Skeletal muscle tissue (tissue), 4 donors: ENCODE data around the gene CPSF6. TPM values are rescaled to one million over a fixed set of nuclear protein-coding genes. Genes with fewer than 3 reads are reported as not detected.

ENCODE experiments used
- H3K27ac ChIP-seq: one replicate; pipeline ENCODE4 v1.7.0; 2013; ENCODE audit warnings: mild to moderate bottlenecking, low read depth, low read length, inconsistent platforms
- H3K27me3 ChIP-seq, 3 donors: one replicate each; pipeline ENCODE4 v1.7.0; 2013; ENCODE audit warnings: low read length in 3 of 3; ENCODE audit not compliant: control insufficient read depth in 3 of 3, insufficient read depth in 3 of 3
- H3K36me3 ChIP-seq, 3 donors: one replicate each; pipeline ENCODE4 v1.7.0; 2013; ENCODE audit warnings: low read length in 3 of 3; ENCODE audit not compliant: control insufficient read depth in 3 of 3, insufficient read depth in 3 of 3
- H3K4me1 ChIP-seq, 3 donors: one replicate each; pipeline ENCODE4 v1.7.0; 2013; ENCODE audit warnings: low read length in 3 of 3, mild to moderate bottlenecking in 3 of 3; ENCODE audit not compliant: control insufficient read depth in 3 of 3, insufficient read depth in 3 of 3
- H3K4me3 ChIP-seq, 3 donors: one replicate each; pipeline ENCODE4 v1.7.0; 2013; ENCODE audit warnings: low read length in 3 of 3
- H3K9ac ChIP-seq, 3 donors: one replicate each; pipeline ENCODE4 v1.7.0; 2013; ENCODE audit warnings: low read length in 3 of 3, mild to moderate bottlenecking in 3 of 3, moderate library complexity in 2 of 3, low read depth in 1 of 3
- H3K9me3 ChIP-seq, 3 donors: one replicate each; pipeline ENCODE4 v1.7.0; 2013; ENCODE audit warnings: low read length in 3 of 3; ENCODE audit not compliant: control insufficient read depth in 3 of 3
- total RNA-seq: library from RNA; depleted of rRNA; stranded (reverse); fragments of >200 nt; gene quantifications from one replicate; pipeline ENCODE4 v1.2.3, GENCODE V29; 2014
- donor health status: Osteomylitis.

CPSF6 gene
- total RNA-seq, 1 donor from 2014 or later: 35.5 TPM

DNA sequence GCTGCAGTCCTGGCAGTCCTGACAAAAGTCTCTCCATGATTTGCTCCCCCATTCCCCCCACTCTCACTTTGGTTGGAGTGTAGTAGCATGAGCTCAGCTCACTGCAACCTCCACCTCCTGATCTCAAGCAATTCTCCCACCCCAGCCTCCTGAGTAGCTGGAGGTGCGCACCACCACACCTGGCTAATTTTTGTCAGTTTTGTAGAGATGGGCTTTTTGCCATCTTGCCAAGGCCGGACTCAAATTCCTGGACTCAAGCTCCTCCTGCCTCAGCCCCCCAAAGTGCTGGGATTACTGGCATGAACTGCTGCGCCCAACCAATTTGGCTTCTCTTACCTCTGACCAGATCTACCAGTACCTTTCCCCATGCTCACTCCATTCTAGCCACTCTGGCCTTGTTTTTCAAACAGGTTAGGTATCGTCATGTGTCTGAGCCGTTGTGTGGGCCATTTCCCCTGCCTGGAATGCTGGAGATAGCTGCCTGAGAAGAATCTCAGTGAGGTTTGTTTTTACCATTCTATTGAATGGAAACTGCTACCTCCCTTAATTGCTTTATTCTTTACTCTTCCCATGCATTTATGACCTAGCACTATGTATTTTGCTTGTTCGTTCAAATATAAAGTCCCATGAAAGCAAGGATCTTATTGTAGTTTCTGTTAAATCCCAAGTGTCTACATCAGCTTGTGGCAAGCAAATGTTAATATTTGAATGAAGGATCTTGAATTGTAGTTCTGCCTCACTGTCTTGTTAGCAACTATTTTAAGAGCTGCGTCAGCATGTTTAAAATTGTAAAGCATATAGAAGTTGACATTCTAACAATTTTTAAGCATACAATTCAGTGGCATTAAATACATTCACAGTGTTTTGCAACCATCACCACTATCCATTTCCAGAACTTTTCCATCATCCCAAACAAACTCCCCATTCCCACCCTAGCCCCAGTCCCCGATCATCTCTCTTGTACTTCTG lies 39.7 kb downstream of the CPSF6 start:
- no peak overlapping the region for H3K27ac ChIP-seq
- peaks cover 4 to 8% (median 5%) of the 10 kb centered on the region in 3 donors for H3K4me1 ChIP-seq
- H3K4me3 ChIP-seq: no peak overlapping the region
- no peaks in the 10 kb centered on the region for H3K36me3 ChIP-seq
- no peak overlapping the region for H3K9ac ChIP-seq
- H3K27me3 ChIP-seq: no peaks in the 10 kb centered on the region
- no peaks in the 10 kb centered on the region for H3K9me3 ChIP-seq

- Histone ChIP-seq H3K9me3 (no peaks in the 10 kb centered on the region), H3K27me3 (peaks cover 0 to 4% (median 0%) of the 10 kb centered on the region in 3 donors), H3K4me1 (peaks cover 4 to 6% (median 5%) of the 10 kb centered on the region in 3 donors), H3K27ac (no peak overlapping the region), H3K4me3 (peak overlapping the region; percentile 2 to 58 (median 38)), H3K9ac (no peak overlapping the region), H3K36me3 (no peaks in the 10 kb centered on the region)
Measured at GRCh38 chr12:69284131-69284530, 44.8 kb downstream of the CPSF6 start.

GRCh38 chr12:69287556-69287955 lies 48.2 kb downstream of the CPSF6 start:
- Histone ChIP-seq H3K4me1 (peaks cover 4 to 6% (median 5%) of the 10 kb centered on the region in 3 donors), H3K9me3 (no peaks in the 10 kb centered on the region), H3K4me3 (no peak overlapping the region), H3K9ac (no peak overlapping the region), H3K36me3 (no peaks in the 10 kb centered on the region), H3K27me3 (peaks cover 0 to 12% (median 0%) of the 10 kb centered on the region in 3 donors), H3K27ac (no peak overlapping the region)

- Histone ChIP-seq H3K9me3 (no peaks in the 10 kb centered on the region), H3K4me1 (no peaks in the 10 kb centered on the region), H3K27ac (no peak overlapping the region), H3K27me3 (peaks cover 0 to 12% (median 0%) of the 10 kb centered on the region in 3 donors), H3K9ac (no peak overlapping the region), H3K36me3 (no peaks in the 10 kb centered on the region), H3K4me3 (no peak overlapping the region)
Measured at GRCh38 chr12:69290545-69291277, 51.3 kb downstream of the CPSF6 start.

DNA sequence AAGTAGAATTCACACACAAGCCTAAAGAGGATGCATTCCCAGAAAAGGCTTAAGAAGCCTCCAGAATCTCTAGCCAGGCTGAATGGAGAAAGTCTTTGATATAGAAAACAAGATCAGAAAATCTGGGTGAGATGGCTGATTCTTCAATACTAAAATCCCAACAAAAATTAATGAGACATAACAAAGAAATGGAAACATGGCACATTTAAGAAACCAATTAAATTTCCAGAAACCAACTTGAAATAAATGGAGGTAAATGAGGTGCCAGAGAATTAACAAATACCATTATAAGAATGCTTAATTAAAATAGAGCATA lies 51.9 kb downstream of the CPSF6 start:
- no peak overlapping the region for H3K27ac ChIP-seq
- H3K27me3 ChIP-seq: peaks cover 0 to 12% (median 0%) of the 10 kb centered on the region in 3 donors
- no peaks in the 10 kb centered on the region for H3K36me3 ChIP-seq
- no peaks in the 10 kb centered on the region for H3K4me1 ChIP-seq
- no peak overlapping the region for H3K4me3 ChIP-seq
- no peak overlapping the region for H3K9ac ChIP-seq
- no peaks in the 10 kb centered on the region for H3K9me3 ChIP-seq

- Histone ChIP-seq H3K27me3 (no peaks in the 10 kb centered on the region), H3K9ac (no peak overlapping the region), H3K4me1 (no peaks in the 10 kb centered on the region), H3K9me3 (no peaks in the 10 kb centered on the region), H3K4me3 (no peak overlapping the region), H3K36me3 (no peaks in the 10 kb centered on the region), H3K27ac (no peak overlapping the region)
Measured at GRCh38 chr12:69298133-69298532, 58.8 kb downstream of the CPSF6 start.

- Histone ChIP-seq H3K4me3 (no peak overlapping the region), H3K36me3 (no peaks in the 10 kb centered on the region), H3K27ac (no peak overlapping the region), H3K9me3 (no peaks in the 10 kb centered on the region), H3K27me3 (no peaks in the 10 kb centered on the region), H3K9ac (no peak overlapping the region), H3K4me1 (no peaks in the 10 kb centered on the region)
Measured at GRCh38 chr12:69298947-69299346, 59.6 kb downstream of the CPSF6 start.

DNA sequence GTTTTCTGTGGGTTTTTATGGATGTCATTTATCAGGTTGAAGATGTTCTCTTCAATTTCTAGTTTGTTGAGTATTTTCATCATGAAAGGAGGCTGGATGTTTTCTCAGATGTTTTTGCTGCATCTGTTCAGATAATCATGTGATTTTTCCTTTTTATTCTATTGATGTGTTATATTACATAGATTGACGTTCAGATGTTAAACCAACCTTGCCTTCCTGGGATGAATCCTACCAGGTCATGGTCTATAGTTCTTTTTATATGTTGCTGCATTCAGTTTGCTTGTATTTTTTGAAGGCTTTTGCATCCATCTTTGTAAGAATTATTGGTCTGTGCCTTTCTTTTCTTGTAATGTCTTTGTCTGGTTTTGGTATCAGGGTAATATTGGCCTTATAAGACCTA lies 64.9 kb downstream of the CPSF6 start:
- Histone ChIP-seq H3K4me3 (no peak overlapping the region), H3K27ac (no peak overlapping the region), H3K36me3 (no peaks in the 10 kb centered on the region), H3K27me3 (no peaks in the 10 kb centered on the region), H3K9me3 (peaks cover 0 to 2% (median 0%) of the 10 kb centered on the region in 3 donors), H3K9ac (no peak overlapping the region), H3K4me1 (no peaks in the 10 kb centered on the region)

- no peaks in the 10 kb centered on the region for H3K27me3 ChIP-seq
- no peaks in the 10 kb centered on the region for H3K36me3 ChIP-seq
- no peak overlapping the region for H3K4me3 ChIP-seq
- H3K27ac ChIP-seq: no peak overlapping the region
- H3K4me1 ChIP-seq: no peaks in the 10 kb centered on the region
- H3K9ac ChIP-seq: no peak overlapping the region
- H3K9me3 ChIP-seq: peaks cover 0 to 2% (median 2%) of the 10 kb centered on the region in 3 donors
Measured at GRCh38 chr12:69309461-69309860, 70.1 kb downstream of the CPSF6 start.

- Histone ChIP-seq H3K9me3 (peaks cover 0 to 2% (median 0%) of the 10 kb centered on the region in 3 donors), H3K36me3 (no peaks in the 10 kb centered on the region), H3K4me1 (no peaks in the 10 kb centered on the region), H3K4me3 (no peak overlapping the region), H3K27me3 (no peaks in the 10 kb centered on the region), H3K9ac (no peak overlapping the region), H3K27ac (no peak overlapping the region)
Measured at GRCh38 chr12:69313209-69313608, 73.8 kb downstream of the CPSF6 start.
